Right cardiac atrium (tissue), 5 donors: ENCODE results near the gene SYS1. TPM values are rescaled to one million over a fixed set of nuclear protein-coding genes. Genes with fewer than 3 reads are reported as not detected.

Experiments
- polyA plus RNA-seq: library from polyadenylated mRNA; stranded (reverse); fragments of 200-250 nt; gene quantifications from one replicate; pipeline ENCODE4 v1.2.3, GENCODE V29; 2013
- total RNA-seq, 4 donors: library from RNA; stranded (reverse); fragmentation: NEBNext Ultra II Directional; extraction: Animal tissue kit (Norgen Biotek cat#: 25700); gene quantifications; one replicate each; pipeline ENCODE4 v1.2.1, GENCODE V29; 2021
- donor health status: healthy with polysubstance abuse.
- donor health status: DM: no; HTN: yes; CAD: no.
- donor health status: DM: no; HTN: no; CAD: no.
- donor health status: DM: no; HTN: yes; CAD: no; lungs with severe emphysema.
- donor health status: DM: yes; HTN: yes; CAD: no.

The SYS1 gene
- total and polyA plus RNA-seq, 5 donors: 17.1 to 28.7 (median 25.0) TPM

Other genes with a start within 250 kb of the SYS1 start
- not detected for gene WFDC5, start 248.0 kb upstream of the SYS1 start, total RNA-seq
- gene WFDC5, start 248.0 kb upstream of the SYS1 start, polyA plus RNA-seq: not detected
- not detected for gene WFDC12, start 238.7 kb upstream of the SYS1 start, total RNA-seq
- gene WFDC12, start 238.7 kb upstream of the SYS1 start, polyA plus RNA-seq: not detected
- gene PI3, start 188.3 kb upstream of the SYS1 start, total RNA-seq: not detected
- not detected for gene PI3, start 188.3 kb upstream of the SYS1 start, polyA plus RNA-seq
- gene SEMG1, start 156.1 kb upstream of the SYS1 start, total RNA-seq: not detected
- not detected for gene SEMG1, start 156.1 kb upstream of the SYS1 start, polyA plus RNA-seq
- gene SEMG2, start 141.8 kb upstream of the SYS1 start, total RNA-seq: not detected
- not detected for gene SEMG2, start 141.8 kb upstream of the SYS1 start, polyA plus RNA-seq
- gene SLPI, start 108.6 kb upstream of the SYS1 start, total RNA-seq: 10 to 100 TPM in 2 of 4 donors, 1 to 10 TPM in 2; 1.4 to 16.6 (median 10.3) TPM
- gene SLPI, start 108.6 kb upstream of the SYS1 start, polyA plus RNA-seq: 2.1 TPM
- gene RBPJL, start 56.3 kb upstream of the SYS1 start, total RNA-seq: not detected
- not detected for gene RBPJL, start 56.3 kb upstream of the SYS1 start, polyA plus RNA-seq
- gene MATN4, start 54.9 kb upstream of the SYS1 start, total RNA-seq: under 1 TPM in 3 of 4 donors, not detected in 1; 0.15 to 0.20 (median 0.17) TPM
- gene MATN4, start 54.9 kb upstream of the SYS1 start, polyA plus RNA-seq: 0.05 TPM
- gene SDC4, start 14.7 kb upstream of the SYS1 start, total RNA-seq: 100 to 1,000 TPM in 1 of 4 donors, 10 to 100 TPM in 3; 57.5 to 125 (median 61.2) TPM
- gene SDC4, start 14.7 kb upstream of the SYS1 start, polyA plus RNA-seq: 63.8 TPM
- gene TP53TG5, start 15.2 kb downstream of the SYS1 start, total RNA-seq: 1 to 10 TPM in 3 of 4 donors, under 1 TPM in 1; 0.82 to 1.5 (median 1.4) TPM
- gene TP53TG5, start 15.2 kb downstream of the SYS1 start, polyA plus RNA-seq: 0.95 TPM
- 100 to 1,000 TPM; 163 to 208 (median 178) TPM for gene DBNDD2, start 45.1 kb downstream of the SYS1 start, total RNA-seq
- 228 TPM for gene DBNDD2, start 45.1 kb downstream of the SYS1 start, polyA plus RNA-seq
- 100 to 1,000 TPM; 116 to 134 (median 125) TPM for gene PIGT, start 53.0 kb downstream of the SYS1 start, total RNA-seq
- 140 TPM for gene PIGT, start 53.0 kb downstream of the SYS1 start, polyA plus RNA-seq
- gene WFDC2, start 106.6 kb downstream of the SYS1 start, total RNA-seq: 1 to 10 TPM; 1.1 to 2.7 (median 1.9) TPM
- 2.6 TPM for gene WFDC2, start 106.6 kb downstream of the SYS1 start, polyA plus RNA-seq
- not detected for gene SPINT3, start 152.5 kb downstream of the SYS1 start, total RNA-seq
- gene SPINT3, start 152.5 kb downstream of the SYS1 start, polyA plus RNA-seq: not detected
- not detected for gene WFDC6, start 176.3 kb downstream of the SYS1 start, total RNA-seq
- not detected for gene WFDC6, start 176.3 kb downstream of the SYS1 start, polyA plus RNA-seq
- under 1 TPM in 1 of 4 donors, not detected in 3; 0.09 TPM for gene EPPIN, start 184.2 kb downstream of the SYS1 start, total RNA-seq
- not detected for gene EPPIN, start 184.2 kb downstream of the SYS1 start, polyA plus RNA-seq
- not detected for gene WFDC8, start 216.1 kb downstream of the SYS1 start, total RNA-seq
- gene WFDC8, start 216.1 kb downstream of the SYS1 start, polyA plus RNA-seq: not detected